EL (cell line): ENCODE results near the gene SMC5.
A peak's percentile ranks its signal among the peaks of the same experiment; 100 is the strongest.
"Not testable (repeated sequence)": the region's sequence is repeated elsewhere in the genome, so short reads cannot be mapped to it uniquely, and the experiment has no call there.

ENCODE experiments used
- DNase-seq: peaks from one replicate; pipeline ENCODE4 v3.0.0-alpha.2; 2016

SMC5 gene

GRCh38 chr9:70374962-70375618 is 116.3 kb downstream of the SMC5 start:
- no peak for DNase-seq

DNA sequence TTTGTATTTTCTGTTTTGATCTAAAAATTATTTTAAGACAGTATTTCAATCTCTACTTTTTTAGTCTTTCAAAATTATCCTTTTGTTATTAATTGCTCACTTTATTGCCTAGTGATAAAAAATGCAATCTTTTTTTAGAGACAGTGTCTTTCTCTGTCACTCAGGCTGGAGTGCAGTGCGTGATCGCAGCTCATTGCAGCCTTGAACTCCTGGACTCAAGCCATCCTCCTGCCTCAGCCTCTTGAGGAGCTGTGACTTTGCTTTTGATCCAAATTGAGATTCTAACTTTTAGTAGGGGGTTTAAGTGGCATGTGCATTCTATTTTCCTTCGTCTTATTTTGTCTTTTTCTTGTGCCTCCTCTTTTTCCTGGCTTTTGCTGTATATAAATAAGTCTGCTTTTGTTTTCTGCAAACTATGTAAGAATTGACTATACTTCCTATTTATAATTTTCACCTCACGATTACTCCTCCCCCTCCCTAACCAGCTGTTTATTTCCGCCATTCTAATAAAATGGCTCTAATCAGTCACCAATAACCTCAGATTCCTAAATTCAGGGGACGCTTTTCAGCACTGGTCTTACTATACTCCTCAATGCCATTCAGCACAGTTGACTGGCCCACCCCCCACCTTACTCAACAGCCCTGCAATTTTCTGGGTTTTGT is 123.4 kb downstream of the SMC5 start:
- DNase-seq, result no peak

GRCh38 chr9:70382709-70383605 is 124.2 kb downstream of the SMC5 start:
- no peak for DNase-seq

- no peak for DNase-seq
These were observed 126.6 kb downstream of the SMC5 start for GRCh38 chr9:70385426-70385825.

GRCh38 chr9:70387663-70388062 is 128.9 kb downstream of the SMC5 start:
- no peak for DNase-seq

GRCh38 chr9:70389188-70389587 is 130.4 kb downstream of the SMC5 start:
- DNase-seq, result no peak

GRCh38 chr9:70389621-70390266 is 131.0 kb downstream of the SMC5 start:
- DNase-seq, result no peak

GRCh38 chr9:70390933-70391341 is 132.2 kb downstream of the SMC5 start:
- peak; percentile 15 for DNase-seq

DNA sequence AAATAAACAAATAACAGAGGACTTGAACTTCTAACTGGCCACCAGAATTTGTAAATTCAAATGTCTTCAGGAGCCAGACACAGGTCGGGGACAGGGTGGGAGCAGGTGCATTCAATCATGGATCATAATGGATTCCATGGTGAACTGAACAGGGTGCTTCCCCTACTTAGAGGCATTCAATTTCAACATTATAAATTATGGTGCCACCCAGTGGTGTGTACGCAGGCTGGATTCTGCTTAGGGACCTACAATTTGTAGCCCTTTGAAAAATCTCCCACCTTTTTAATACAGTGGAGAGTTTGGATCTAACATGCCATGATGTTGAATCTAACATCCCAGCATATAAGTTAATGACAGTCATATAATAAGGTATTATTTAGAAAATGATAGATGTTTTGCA is 133.4 kb downstream of the SMC5 start:
- no peak for DNase-seq

DNA sequence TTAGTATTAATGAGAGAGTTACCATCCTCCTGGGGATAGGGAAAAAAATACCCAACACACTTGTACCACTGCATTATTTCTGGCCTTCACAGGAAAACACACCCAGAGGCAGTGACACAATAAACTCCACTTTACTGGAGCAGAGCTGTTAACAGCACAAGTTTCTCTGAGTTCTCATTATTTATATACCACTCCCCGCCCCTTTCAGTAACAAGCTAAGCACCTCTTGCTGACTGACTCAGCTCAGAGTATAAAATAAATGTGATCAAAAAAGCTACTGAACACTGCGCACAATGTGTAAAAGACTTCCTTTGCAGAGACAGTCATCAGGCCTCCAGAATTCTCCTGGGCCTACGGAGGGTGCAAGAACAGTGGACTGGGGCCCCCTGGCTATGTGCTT is 134.1 kb downstream of the SMC5 start:
- DNase-seq, result no peak

DNA sequence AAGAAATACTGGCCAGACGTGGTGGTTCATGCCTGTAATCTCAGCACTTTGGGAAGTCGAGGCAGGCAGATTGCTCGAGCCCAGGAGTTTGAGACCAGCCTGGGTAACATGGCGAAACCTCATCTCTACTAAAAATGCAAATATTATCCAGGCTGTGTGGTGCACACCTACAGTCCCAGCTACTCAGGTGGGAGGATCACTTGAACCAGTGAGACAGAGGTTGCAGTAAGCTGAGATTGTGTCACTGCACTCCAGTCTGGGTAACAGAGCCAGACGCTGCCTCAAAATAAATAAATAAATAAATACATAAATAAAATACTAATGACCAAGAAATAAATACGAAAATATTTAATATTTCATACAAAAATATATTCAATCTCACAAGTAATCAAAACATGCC is 136.9 kb downstream of the SMC5 start:
- no peak for DNase-seq

- no peak for DNase-seq
These were observed 139.4 kb downstream of the SMC5 start for GRCh38 chr9:70398145-70398556.

DNA sequence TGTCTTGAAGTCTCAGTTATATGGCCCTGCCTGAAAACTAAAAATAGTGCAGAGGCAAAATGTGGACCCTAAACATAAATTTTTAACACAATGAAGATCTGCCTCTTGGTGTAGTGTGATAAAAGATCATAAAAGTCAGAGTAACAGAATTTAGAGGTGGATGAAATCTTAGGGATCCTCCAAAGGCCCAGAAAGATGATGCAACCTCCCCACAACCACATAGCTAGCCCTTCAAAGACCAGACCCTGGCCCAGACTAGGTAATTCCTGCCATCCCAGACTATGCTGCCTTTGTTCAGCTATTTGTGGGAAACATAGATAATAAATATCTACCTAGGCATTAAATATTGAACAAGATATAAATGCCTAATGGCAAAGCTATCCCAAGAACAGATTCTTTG is 140.4 kb downstream of the SMC5 start:
- no peak for DNase-seq

- DNase-seq, result no peak
These were observed 141.5 kb downstream of the SMC5 start for GRCh38 chr9:70400107-70400892.

DNA sequence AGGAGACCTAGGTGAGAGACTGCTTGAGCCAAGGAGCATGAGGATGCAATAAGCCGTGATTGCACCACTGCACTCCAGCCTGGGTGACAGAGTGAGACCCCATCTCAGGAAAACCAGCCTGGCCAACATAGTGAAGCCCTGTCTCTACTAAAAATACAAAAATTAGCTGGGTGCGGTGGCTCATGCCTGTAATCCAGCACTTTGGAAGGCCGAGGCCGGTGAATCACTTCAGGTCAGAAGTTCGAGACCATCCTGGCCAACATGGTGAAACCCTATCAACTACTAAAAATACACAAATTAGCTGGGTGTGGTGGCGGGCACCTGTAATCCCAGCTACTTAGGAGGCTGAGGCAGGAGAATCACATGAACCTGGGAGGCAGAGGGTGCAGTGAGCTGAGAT is 142.5 kb downstream of the SMC5 start:
- not testable (repeated sequence) for DNase-seq

DNA sequence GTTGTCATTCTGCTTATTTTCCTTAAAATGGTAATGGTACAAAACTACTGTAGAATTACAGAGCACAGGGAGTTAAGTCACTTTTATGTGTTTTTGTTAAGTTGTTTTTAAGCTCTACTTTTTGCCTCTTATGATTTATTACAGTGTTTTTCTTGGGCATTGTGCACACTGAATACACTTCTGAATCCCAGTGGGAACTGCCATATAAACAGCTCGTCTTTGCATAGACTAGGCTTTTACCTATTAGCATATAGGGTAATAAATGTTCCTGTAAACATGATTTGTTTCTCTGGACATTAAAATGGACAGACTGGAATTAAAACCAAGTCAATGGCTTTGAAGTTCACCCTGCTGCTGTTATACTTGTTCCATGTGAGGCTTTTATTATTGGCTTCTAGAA is 143.4 kb downstream of the SMC5 start:
- DNase-seq, result no peak

DNA sequence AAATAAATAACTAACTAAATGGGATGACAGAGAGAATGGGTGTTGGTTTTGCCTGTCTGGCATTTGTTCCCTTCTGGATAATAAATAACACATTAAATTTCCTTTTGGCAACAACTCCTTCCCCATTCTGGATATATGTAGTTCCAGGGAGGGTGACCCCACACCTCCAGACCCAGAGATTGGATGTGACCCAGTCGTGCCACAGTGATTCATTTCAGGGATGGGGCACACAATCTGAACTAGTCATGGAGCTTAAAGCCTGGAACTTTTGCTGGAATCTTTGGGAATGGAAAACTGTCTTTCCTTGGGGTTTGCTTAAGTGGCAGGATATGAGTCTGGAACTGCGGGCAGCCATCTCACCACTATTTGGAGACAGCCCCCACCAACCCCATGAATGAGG is 144.4 kb downstream of the SMC5 start:
- DNase-seq, result peak; percentile 26

- no peak for DNase-seq
These were observed 144.8 kb downstream of the SMC5 start for GRCh38 chr9:70403618-70404025.

- no peak for DNase-seq
These were observed 145.5 kb downstream of the SMC5 start for GRCh38 chr9:70404261-70404660.
